Stimulated activated CD8-positive, alpha-beta memory T cell treated with anti-CD3 and anti-CD28 coated beads, Interleukin-12 subunit alpha, Interleukin-12 subunit beta, amount 100 ng/mL, for 1 hour (primary cell): ENCODE results near the gene SUN5.

Experiments
- DNase-seq: peaks from one replicate; pipeline ENCODE4 v3.0.0-alpha.2; 2020; ENCODE audit warnings: low read depth

The SUN5 gene

GRCh38 chr20:33026779-33027759 lies 22.8 kb upstream of the SUN5 start:
- no peak for DNase-seq

DNA sequence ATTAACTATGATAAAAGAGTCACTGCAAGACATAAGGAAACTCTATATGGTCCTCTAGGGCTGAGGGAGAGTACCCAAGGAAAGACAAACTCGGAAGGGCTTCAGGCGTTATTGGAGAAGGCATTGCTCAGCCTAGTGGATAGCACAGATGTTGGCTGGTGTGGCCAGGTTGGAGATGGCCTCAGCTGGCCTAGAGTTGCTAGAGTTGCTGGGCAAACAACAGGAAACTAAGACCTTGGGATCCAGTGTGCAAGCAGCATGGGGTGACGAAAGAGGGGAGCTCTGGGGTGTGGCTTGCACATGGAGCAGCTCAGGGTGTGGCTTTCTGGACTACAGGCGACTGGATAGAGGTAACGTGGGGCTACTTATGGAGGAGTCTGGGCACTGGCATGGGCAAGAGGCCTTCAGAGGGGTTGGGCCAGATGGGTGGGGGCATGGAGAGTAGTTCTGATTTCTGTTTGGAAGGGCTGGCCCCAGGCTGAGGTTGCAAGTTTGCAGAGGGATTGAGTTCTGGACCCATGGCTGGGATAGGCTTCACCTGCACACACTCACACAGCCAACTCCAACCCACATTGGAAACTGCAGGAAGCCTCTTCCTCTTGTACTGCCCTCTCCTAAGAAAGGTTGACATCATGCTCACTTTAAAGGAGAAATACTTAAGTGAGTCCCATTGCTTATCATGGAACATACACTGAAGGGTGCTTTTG lies 22.0 kb upstream of the SUN5 start:
- no peak for DNase-seq

GRCh38 chr20:33025318-33025876 lies 21.2 kb upstream of the SUN5 start:
- no peak for DNase-seq

DNA sequence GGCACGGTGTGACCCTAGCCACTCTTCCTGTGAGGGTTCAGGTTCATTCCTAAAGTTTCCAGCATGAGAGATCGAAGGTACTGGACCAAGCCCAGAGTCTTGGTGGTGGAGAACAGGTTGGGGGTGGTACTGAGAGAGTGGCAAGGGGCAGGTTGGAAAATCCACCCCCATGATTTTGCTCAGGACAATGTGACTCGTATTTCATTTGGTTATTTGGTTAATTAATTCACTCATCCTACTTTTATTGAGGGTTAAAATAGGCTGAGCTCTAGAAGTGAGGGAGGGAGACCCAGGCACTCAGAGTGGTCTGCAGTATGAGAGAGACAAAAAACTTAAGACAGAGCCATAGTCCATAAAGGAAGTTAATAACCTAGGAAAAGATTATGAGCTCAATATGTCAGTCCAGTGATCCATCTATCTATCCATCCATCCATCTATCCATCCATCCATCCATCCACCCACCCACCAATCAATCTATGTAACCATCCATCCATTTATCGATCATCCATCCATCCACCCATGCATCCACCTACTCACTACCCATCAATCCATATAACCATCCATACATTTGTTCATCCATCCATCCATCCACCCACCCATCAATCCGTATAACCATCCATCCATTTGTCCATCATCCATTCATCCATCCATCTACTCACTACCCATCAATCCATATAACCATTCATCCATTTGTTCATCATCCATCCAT lies 20.5 kb upstream of the SUN5 start:
- no peak for DNase-seq

DNA sequence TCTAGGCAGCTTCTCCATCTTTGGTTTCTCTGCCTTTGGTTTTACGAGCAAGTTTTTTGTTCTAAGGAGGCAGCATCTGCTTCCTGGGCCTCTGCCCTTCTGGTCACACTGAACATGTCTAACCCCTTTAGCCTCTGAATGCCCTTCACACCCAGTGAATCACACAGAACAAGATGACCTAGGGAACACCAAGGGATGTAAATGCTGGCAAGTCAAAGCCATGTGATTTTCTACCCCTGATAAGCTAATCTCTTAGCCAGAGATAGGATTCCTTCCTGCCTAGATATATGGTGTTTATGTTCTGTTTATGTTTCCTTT lies 20.0 kb upstream of the SUN5 start:
- no peak for DNase-seq

DNA sequence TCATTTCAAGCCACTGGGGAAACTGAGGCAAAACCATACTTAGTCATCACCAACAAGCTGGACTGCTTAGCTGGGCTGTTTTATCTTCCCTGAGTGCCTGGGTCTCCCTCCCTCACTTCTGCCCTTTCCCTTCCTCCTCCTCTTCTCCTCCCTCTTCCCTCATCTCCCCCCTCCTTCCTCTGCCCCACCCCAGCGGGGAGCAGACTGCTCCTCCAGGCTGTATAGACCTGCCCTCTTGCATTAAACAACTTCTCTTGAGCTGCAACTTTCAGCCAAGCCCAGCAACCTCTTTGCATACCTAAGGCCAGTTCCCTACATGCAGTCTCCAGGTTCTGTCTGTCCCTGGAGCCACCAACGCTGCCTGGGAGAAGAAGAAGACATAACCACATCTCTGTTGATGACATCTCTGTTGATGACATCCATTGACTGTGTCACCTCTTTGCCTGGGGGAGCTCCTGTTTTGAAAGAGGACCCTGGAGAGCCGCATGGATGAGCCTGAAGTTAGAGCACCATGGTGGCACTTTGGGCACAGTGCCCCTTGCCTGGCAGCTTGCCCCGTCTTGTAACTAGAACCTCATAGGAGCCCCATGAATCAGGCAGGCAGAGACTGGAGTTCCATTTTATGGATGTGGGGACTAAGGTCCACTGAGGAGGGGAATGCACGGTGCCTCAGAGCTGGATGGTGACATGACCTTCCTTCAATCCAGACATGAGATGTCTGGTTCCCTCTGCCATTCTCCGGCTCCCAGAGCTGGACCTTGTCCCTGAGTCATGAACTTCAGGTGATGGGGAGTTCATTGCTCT lies 19.4 kb upstream of the SUN5 start:
- DNase-seq = no peak

- no peak for DNase-seq
Measured at GRCh38 chr20:33022694-33023438, 18.6 kb upstream of the SUN5 start.

DNA sequence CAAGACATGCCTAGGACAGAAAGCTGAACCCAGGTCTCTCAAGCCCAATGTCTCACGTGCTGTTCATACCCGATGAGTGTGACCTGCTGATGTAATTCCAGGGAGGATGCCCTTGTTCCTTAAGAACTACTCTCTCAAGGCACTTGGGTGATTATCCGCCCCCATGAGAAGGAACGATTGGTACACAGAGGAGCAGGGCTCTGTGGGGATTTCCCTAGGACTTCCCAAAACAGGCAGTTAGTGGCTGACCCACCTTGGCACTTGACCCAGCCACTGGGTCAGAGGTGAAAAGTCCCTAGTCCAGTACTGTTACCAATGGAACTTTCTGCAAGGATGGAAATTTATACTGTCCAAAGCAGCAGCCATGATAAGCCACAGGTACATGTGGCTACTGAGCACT lies 18.1 kb upstream of the SUN5 start:
- no peak for DNase-seq

- DNase-seq = no peak
Measured at GRCh38 chr20:33021879-33022278, 17.6 kb upstream of the SUN5 start.

GRCh38 chr20:33020278-33021161 lies 16.3 kb upstream of the SUN5 start:
- no peak for DNase-seq

- no peak for DNase-seq
Measured at GRCh38 chr20:33019465-33020277, 15.4 kb upstream of the SUN5 start.

DNA sequence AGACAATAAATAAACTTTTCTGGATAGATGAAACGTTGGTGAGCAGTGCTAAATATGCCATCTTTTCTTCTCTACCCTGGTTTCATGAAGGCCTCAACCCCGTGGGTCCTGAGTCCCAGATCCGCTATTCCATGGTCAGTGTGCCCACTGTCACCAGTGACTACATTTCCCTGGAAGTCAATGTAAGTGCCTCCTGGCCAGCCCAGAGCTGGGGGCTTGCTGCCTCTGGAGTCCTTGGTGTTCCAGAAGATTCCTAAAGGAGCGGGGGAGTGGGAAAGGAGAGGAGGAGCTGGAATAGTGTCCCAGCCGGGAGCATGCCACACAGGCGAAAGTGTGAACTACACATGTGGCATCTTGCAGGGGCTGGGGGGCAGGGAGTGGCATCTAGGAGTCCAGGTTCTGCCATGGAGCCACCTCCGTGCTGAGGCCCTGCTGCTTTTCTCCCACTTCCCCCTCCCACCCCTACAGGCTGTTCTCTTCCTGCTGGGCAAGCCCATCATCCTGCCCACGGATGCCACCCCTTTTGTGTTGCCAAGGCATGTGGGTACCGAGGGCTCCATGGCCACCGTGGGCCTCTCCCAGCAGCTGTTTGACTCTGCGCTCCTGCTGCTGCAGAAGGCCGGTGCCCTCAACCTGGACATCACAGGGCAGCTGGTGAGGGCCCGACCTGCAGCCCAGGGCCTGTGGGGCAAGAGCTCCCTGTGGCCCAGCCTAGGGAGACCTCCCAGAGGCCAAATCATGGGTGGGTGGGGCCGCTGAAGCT lies 14.1 kb upstream of the SUN5 start:
- no peak for DNase-seq

- no peak for DNase-seq
Measured at GRCh38 chr20:33017542-33017941, 13.3 kb upstream of the SUN5 start.

DNA sequence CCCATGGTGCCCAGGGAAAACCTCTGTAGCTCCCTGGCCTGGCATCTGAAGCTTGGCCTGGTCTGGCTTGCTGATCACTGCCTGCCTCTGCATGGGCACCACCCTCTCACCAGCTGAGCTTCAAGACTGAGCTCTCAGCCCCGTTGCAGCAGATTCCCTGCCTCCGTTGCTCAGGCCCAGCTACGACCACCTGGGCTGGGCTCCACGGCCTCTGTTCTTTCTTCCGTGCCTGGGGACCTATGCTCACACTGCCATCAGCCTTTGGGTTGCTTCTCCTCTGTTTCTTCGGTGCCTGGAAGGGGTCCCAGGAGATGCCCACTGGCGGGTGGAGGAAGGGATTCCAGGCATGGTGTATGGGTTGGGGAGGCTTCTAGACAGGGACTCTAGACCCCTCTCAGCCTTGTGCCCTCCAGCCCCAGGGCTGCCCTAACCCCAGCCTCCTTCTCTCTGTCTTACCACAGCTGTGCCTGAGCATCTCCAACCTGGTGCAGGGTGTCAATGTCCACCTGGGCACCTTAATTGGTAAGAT lies 12.4 kb upstream of the SUN5 start:
- no peak for DNase-seq

GRCh38 chr20:33015700-33016580 lies 11.7 kb upstream of the SUN5 start:
- DNase-seq = no peak

DNA sequence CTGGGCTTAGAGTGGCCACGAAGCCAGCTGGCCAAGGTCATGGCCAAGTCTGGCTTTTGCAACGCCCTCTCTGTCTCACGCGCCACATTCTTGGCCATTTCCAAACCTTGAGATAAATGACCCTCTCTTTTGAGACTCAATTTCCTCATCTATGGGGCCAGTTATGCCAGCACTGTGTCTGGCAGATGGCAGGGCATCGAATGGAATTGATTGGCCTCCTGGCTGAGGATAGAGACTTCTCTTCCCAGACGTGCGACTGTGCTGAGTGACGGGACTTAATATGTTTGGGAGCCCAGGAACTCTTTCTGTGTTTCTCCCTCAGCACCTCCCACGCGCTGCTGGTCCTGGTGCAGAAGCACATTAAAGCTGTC lies 10.9 kb upstream of the SUN5 start:
- no peak for DNase-seq
